Motor neuron (in vitro differentiated cells): ENCODE data around the gene NHEJ1. TPM values are rescaled to one million over a fixed set of nuclear protein-coding genes. Genes with fewer than 3 reads are reported as not detected.
A peak's percentile ranks its signal among the peaks of the same experiment; 100 is the strongest.

Source experiments
- ATAC-seq, 8 experiments: fragments of 200-7000 bp; cut with Tn5 transposase; replicated peaks in 6 of 8; 2 replicates each; pipeline ENCODE4 v1.8.0; 2021; ENCODE audit warnings: mild to moderate bottlenecking in 8 of 8, moderate library complexity in 8 of 8
- H3K27ac ChIP-seq, 2 donors: fragments of 250-450 bp; sonication (Bioruptor Pico); 2 replicates each; pipeline ENCODE4 v1.9.0; 2021; ENCODE audit warnings: antibody characterized with exemption in 2 of 2, mild to moderate bottlenecking in 2 of 2, moderate library complexity in 1 of 2
- H3K4me1 ChIP-seq, 2 donors: fragments of 250-450 bp; sonication (Bioruptor Pico); replicated peaks in 1 of 2; 2 replicates each; pipeline ENCODE4 v1.6.1; 2021; ENCODE audit warnings: antibody characterized with exemption in 2 of 2, mild to moderate bottlenecking in 2 of 2, moderate library complexity in 1 of 2
- H3K4me3 ChIP-seq, 5 donors: fragments of 250-450 bp; sonication (Bioruptor Pico); 2 replicates each; pipeline ENCODE4 v1.9.0; 2021; ENCODE audit warnings: antibody characterized with exemption in 5 of 5, mild to moderate bottlenecking in 5 of 5, moderate library complexity in 4 of 5
- WGBS, 10 experiments: fragments of 450-650 bp; shearing (Covaris generic); methylation state at CpG; one replicate each; pipeline ENCODE4 v1.0.0; 2022; 5-methylcytosine and 5-hydroxymethylcytosine counted together
- in situ Hi-C, 9 experiments: fragments of 400-800 bp; cut with MboI; loops; one replicate each; pipeline ENCODE4 v1.15.0; 2021; ENCODE audit warnings: low sequenced_read_pairs in 9 of 9, low pct_unique_long_range_greater_than_20kb in 2 of 9; ENCODE audit not compliant: unreplicated experiment in 9 of 9
- total RNA-seq, 8 experiments: library from RNA; unstranded; fragments of 300-600 nt; gene quantifications; 2 replicates each; pipeline versions ENCODE4 v1.2.3 to v1.2.4, GENCODE V29; 2022

The NHEJ1 gene
- total RNA-seq, 8 experiments from 2014 or later: 7.3 to 55.7 (median 15.5) TPM

- in situ Hi-C loops: no loop called here
- no peak overlapping the region for H3K27ac ChIP-seq
- no peaks in the 10 kb centered on the region for H3K4me1 ChIP-seq
- peak in 2 of 8 experiments; percentile 56 to 95 for ATAC-seq
- 60 to 100% (median 78%) methylated on average over 1 to 5 of the region's 5 CpGs; no CpG with 5 or more reads in 4 of the 10 experiments for WGBS, 10 experiments
- no peak overlapping the region for H3K4me3 ChIP-seq
These were observed 78.2 kb downstream of the NHEJ1 start for GRCh38 chr2:219082332-219082958.

DNA sequence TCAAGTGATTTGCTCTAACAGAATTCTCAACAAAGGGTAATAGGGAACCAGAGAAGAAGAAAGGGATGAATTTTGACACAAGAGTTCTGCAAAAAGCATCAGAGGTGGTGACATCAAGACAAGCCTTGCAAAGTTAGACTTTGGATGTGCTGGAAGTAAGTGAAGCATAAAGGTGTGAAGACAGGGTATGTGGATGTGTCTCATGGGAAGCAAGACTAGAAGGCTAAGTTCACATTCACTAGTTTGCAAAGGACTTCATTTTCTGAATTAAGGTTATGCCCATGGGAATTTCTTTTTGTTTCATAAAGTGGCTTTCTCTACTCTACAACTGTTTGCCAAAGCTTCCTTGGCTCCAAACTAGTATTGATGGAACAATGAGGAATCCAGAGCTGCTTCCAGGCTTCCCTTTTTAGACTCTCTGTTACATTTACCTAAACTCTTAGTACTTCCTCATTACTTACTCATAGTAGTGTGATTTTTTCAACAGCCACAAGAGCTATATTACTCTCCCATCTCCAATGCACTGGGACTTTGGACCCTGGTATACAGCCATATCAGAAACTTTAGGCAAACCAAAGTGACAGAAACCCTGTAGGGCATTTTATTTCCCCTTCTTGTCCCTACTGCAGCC lies 78.8 kb downstream of the NHEJ1 start:
- no peak for ATAC-seq
- in situ Hi-C loops: no loop called here
- H3K4me1 ChIP-seq: no peaks in the 10 kb centered on the region

DNA sequence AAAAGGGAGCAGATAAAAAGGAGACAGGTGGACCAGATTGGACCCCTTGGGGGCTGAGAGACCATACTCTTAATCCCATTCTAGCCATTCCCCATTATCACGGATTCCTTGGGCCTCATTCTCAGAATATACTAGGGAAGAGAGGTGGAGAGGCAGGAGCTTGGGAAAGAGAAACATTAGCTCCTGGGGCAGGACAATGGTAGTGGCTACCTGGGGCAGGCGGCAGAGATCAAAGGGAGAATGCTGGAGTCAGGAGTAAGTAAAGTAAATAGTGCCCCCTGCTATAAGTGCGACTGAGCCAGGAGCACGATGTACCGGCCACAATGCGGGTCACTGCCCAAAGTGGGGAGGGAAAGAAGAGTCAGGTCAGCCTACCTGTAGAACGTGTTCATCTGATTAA lies 79.5 kb downstream of the NHEJ1 start:
- no peaks in the 10 kb centered on the region for H3K4me1 ChIP-seq
- H3K27ac ChIP-seq: no peak overlapping the region
- in situ Hi-C loops: no loop called here
- 50 to 100% (median 73%) methylated on average over 1 to 7 of the region's 7 CpGs; no CpG with 5 or more reads in 2 of the 10 experiments for WGBS, 10 experiments
- no peak for ATAC-seq
- no peak overlapping the region for H3K4me3 ChIP-seq

More for the DNA sequence above, 78.8 kb downstream of the NHEJ1 start:
- Histone ChIP-seq H3K27ac (no peak overlapping the region), H3K4me3 (no peak overlapping the region)

DNA sequence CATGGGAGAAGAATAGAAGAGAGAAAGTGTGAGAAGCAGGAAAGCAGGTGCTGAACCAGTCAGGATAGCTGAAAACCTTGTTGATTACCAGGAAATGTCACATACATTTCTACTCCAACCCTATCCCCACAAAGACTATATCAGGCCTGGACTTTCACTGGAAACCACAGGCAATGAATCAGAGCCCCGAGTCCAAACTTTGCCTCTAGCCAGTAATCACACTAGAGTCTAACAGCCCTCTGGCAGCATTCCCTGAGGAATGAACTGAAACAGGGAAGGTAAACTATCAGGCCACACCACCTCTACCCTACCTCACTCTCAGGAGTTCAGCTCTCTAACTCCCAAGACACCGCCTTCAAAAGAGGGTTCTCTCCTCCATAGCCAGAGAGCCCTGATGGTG lies 81.2 kb downstream of the NHEJ1 start:
- ATAC-seq: no peak
- 75 to 100% (median 97%) methylated on average over 1 to 2 of the region's 2 CpGs; no CpG with 5 or more reads in 6 of the 10 experiments for WGBS, 10 experiments
- Histone ChIP-seq H3K4me3 (no peak overlapping the region), H3K27ac (no peak overlapping the region), H3K4me1 (no peaks in the 10 kb centered on the region)
- in situ Hi-C loops: no loop called here

DNA sequence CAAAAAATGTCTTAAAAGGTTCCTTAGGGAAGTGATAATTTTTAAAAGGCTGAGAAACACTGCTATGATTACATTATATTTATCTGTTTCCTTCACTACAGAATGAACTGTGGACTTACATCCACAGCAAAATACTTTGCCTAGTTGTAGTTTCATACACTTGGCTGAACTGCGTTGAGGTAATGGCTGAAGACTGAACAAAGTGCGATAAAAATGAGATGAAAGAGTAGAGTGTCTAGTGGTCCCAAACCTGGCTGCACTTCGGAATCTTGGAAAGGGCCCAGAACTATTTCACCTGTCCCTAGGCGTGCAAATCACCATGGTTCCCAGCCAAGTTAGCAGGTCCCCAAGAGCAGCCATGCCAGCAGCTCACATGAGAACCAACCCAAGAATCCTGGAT lies 81.7 kb downstream of the NHEJ1 start:
- 86 to 100% (median 100%) methylated on average over 1 to 4 of the region's 4 CpGs; no CpG with 5 or more reads in 1 of the 10 experiments for WGBS, 10 experiments
- no peaks in the 10 kb centered on the region for H3K4me1 ChIP-seq
- H3K27ac ChIP-seq: no peak overlapping the region
- no peak overlapping the region for H3K4me3 ChIP-seq
- no peak for ATAC-seq
- in situ Hi-C loops: no loop called here

DNA sequence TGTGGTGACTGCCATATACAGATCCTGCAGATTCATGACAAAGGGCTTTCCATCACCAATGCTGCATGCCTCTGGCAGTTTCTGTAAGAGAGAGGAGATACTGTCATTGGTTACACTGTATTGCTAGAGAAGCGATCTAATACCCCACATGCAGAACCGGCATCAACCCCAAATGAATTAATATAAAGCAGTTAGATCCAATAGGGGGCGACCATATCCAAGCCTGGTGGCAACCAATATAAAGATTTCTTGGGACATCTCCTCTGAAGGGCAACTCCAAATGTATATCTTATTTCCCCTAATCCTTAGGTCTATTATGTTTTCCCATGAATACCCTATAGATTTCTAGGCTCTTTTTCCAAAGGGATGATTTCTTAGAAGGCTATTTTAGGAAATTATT lies 82.5 kb downstream of the NHEJ1 start:
- H3K27ac ChIP-seq: no peak overlapping the region
- no peak overlapping the region for H3K4me3 ChIP-seq
- in situ Hi-C loops: no loop called here
- WGBS, 10 experiments: 50 to 100% (median 71%) methylated on average over 1 to 3 of the region's 3 CpGs; no CpG with 5 or more reads in 1 of the 10 experiments
- H3K4me1 ChIP-seq: no peaks in the 10 kb centered on the region
- no peak for ATAC-seq

DNA sequence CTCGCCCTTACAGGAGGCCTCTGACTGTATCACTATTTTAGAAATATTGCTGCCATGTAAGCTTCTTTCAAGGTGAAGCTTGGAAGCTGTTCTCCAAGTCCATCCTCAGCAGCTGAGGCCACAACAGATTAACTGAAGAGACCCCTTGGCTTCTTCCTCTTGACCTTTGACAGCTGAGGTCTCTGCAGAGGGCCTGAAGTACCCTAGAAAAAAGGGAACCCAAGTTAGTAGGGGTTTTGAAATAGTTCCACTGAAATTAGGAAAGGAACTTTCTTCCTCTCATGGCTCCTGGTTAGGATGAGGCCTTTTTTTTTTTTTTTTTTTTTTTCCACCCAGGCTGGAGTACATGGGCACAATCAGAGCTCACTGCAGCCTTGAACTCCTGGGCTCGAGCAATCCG lies 84.4 kb downstream of the NHEJ1 start:
- in situ Hi-C loops: no loop called here
- Histone ChIP-seq H3K4me3 (no peak overlapping the region), H3K4me1 (no peaks in the 10 kb centered on the region), H3K27ac (no peak overlapping the region)
- 75 to 100% (median 96%) methylated on average over 1 to 3 of the region's 3 CpGs; no CpG with 5 or more reads in 6 of the 10 experiments for WGBS, 10 experiments
- ATAC-seq: no peak

- Histone ChIP-seq H3K27ac (no peak overlapping the region), H3K4me3 (no peak overlapping the region), H3K4me1 (no peaks in the 10 kb centered on the region)
- 0 to 53% (median 17%) methylated on average over 1 to 7 of the region's 14 CpGs; no CpG with 5 or more reads in 1 of the 10 experiments for WGBS, 10 experiments
- in situ Hi-C loops: loop anchor here in 1 of 9 experiments (25.0 kb wide), 1 partner anchor 89 kb away; the partner anchor contains the start of genes NHEJ1 and SLC23A3
- ATAC-seq: peak in 4 of 8 experiments; percentile 72 to 86 (median 76)
These were observed 87.0 kb downstream of the NHEJ1 start for GRCh38 chr2:219073413-219074129.

GRCh38 chr2:219072741-219073250 lies 87.8 kb downstream of the NHEJ1 start:
- in situ Hi-C loops: loop anchor here in 1 of 9 experiments (25.0 kb wide), 1 partner anchor 90 kb away; the partner anchor contains the start of genes NHEJ1 and SLC23A3
- 76 to 100% (median 83%) methylated on average over 1 to 7 of the region's 9 CpGs; no CpG with 5 or more reads in 1 of the 10 experiments for WGBS, 10 experiments
- Histone ChIP-seq H3K4me3 (no peak overlapping the region), H3K27ac (no peak overlapping the region), H3K4me1 (no peaks in the 10 kb centered on the region)
- no peak for ATAC-seq

DNA sequence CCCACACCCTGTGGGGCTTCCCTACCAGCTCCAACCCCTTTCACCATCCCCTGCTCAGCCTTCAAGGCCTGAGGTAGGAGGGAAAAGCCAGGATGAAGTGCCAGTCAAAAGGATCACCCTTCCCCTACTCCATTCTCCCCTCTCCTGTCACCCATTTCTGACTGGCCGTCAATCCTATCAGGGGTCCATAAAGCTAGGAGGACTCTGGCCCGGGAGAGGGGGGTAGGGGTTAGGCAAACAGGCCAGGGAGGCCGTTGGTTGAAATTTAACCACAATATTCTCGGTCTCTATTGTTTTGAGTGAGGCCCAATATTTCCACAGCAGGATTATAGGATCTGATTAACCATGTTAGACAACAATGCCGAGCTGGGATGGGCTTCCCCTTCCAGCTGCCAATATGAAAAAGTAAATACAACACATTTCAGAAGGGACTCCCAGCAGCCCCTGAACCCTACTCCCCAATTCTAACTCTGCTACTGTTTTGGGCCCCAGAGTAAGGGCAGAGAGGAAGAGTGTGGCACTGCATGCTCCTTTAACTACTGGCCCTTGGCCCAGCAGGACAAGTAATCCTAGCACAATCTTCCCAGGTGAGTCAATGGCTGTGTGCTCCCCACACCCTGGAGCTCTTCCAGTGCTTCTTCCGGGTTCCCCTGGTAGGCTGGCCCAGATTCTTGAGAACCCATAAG lies 89.3 kb downstream of the NHEJ1 start:
- no peak for ATAC-seq
- no peak overlapping the region for H3K4me3 ChIP-seq
- in situ Hi-C loops: loop anchor here in 1 of 9 experiments (25.0 kb wide), 1 partner anchor 91 kb away; the partner anchor contains the start of genes NHEJ1 and SLC23A3
- H3K4me1 ChIP-seq: no peaks in the 10 kb centered on the region
- 20 to 100% (median 61%) methylated on average over 1 to 3 of the region's 6 CpGs; no CpG with 5 or more reads in 4 of the 10 experiments for WGBS, 10 experiments
- H3K27ac ChIP-seq: no peak overlapping the region

- 45 to 78% (median 66%) methylated on average over 1 of the region's 1 CpG; no CpG with 5 or more reads in 4 of the 10 experiments for WGBS, 10 experiments
- in situ Hi-C loops: loop anchor here in 1 of 9 experiments (25.0 kb wide), 1 partner anchor 97 kb away; the partner anchor contains the start of genes NHEJ1 and SLC23A3
- H3K4me1 ChIP-seq: peaks cover 0 to 5% of the 10 kb centered on the region in 2 donors
- ATAC-seq: no peak
- no peak overlapping the region for H3K27ac ChIP-seq
- H3K4me3 ChIP-seq: no peak overlapping the region
These were observed 95.1 kb downstream of the NHEJ1 start for GRCh38 chr2:219065484-219065883.

GRCh38 chr2:219062081-219062480 lies 98.5 kb downstream of the NHEJ1 start:
- H3K4me3 ChIP-seq: no peak overlapping the region
- ATAC-seq: no peak
- WGBS, 10 experiments: 48 to 100% (median 63%) methylated on average over 1 to 6 of the region's 6 CpGs; no CpG with 5 or more reads in 1 of the 10 experiments
- no peak overlapping the region for H3K27ac ChIP-seq
- H3K4me1 ChIP-seq: peaks cover 0 to 5% of the 10 kb centered on the region in 2 donors
- in situ Hi-C loops: loop anchor here in 1 of 9 experiments (25.0 kb wide), 1 partner anchor 100 kb away; the partner anchor contains the start of genes NHEJ1 and SLC23A3
